ENCODE data around the gene KCTD8.

- TF ChIP-seq, protein P1, sequence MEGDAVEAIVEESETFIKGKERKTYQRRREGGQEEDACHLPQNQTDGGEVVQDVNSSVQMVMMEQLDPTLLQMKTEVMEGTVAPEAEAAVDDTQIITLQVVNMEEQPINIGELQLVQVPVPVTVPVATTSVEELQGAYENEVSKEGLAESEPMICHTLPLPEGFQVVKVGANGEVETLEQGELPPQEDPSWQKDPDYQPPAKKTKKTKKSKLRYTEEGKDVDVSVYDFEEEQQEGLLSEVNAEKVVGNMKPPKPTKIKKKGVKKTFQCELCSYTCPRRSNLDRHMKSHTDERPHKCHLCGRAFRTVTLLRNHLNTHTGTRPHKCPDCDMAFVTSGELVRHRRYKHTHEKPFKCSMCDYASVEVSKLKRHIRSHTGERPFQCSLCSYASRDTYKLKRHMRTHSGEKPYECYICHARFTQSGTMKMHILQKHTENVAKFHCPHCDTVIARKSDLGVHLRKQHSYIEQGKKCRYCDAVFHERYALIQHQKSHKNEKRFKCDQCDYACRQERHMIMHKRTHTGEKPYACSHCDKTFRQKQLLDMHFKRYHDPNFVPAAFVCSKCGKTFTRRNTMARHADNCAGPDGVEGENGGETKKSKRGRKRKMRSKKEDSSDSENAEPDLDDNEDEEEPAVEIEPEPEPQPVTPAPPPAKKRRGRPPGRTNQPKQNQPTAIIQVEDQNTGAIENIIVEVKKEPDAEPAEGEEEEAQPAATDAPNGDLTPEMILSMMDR (IDR thresholded peaks at IDR 0.05): no peak
- TF ChIP-seq POLR2A (IDR thresholded peaks at IDR 0.05) (no peak), EP300 (IDR thresholded peaks at IDR 0.05) (no peak)
These were observed 251.8 kb downstream of the KCTD8 start for GRCh38 chr4:44196796-44197195.
